Measurements from ENCODE around the gene ARFIP1. TPM values are rescaled to one million over a fixed set of nuclear protein-coding genes. Genes with fewer than 3 reads are reported as not detected.

Gene ARFIP1
- polyA plus RNA-seq, 3 donors: 11.7 to 28.4 (median 27.2) TPM

DNA sequence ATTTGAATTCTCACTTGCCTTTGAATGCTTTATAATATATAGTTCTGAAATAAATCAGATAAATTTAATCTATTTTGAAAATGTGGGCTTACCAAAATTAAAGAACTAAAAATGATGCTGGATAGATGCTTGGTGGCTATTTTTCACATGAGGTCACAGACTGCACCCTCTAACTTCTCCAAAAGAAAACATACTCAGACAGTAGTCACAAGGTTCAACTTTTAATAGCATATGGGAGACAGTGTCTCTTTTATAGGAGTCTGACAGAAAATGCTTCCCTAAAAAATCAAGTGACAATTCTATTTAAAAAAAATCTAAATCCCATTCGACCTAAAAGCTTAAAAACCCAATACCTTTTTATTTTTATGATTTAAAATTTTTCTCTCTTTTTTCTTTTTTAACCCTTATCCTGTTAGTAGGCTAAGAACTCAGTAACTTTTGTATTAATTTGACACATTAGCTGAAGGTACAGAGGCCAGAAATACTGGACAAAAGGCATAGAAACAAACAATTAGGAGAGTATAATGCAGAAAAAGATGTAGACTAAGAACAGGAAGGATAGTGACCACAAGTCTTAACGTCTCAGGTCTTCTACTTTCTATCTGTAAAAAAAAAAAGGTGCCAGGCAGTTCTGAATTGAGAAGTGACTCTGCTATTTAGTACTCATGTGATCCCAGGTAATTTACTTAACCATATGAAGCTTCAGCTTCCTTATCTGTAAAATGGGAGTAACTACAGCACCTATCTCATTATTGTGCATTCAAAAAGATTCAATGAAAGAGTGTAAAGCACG, 7.8 kb upstream of the ARFIP1 start:
- Histone ChIP-seq H4K20me1 (ENCODE audit: insufficient read depth, low read length) (no peaks in the 10 kb centered on the region), H3K27ac (ENCODE audit: low read depth in 1 of 2, low read length in 2 of 2) (no peak overlapping the region), H3K27me3 (ENCODE audit: control insufficient read depth in 2 of 2, insufficient read depth in 2 of 2, low read length in 2 of 2) (peaks cover 0 to 2% of the 10 kb centered on the region in 2 donors), H3K9ac (ENCODE audit: insufficient read depth, low read length, poor library complexity, severe bottlenecking) (no peak overlapping the region), H3K4me2 (replicated peaks; ENCODE audit: extremely low read depth, low read length, poor library complexity, severe bottlenecking) (no peak overlapping the region), H2AFZ (ENCODE audit: insufficient read depth, low read depth, low read length, poor library complexity, severe bottlenecking) (no peak overlapping the region), H3K4me1 (ENCODE audit: control insufficient read depth in 1 of 2, insufficient read depth in 2 of 2, low read length in 2 of 2) (no peaks in the 10 kb centered on the region), H3K36me3 (replicated peaks in 1 of 2; ENCODE audit: control insufficient read depth in 1 of 2, insufficient read depth in 2 of 2, low read length in 2 of 2) (no peaks in the 10 kb centered on the region), H3K9me3 (replicated peaks in 1 of 2; ENCODE audit: control insufficient read depth in 1 of 2, insufficient read depth in 1 of 2, low read length in 2 of 2) (no peaks in the 10 kb centered on the region), H3K79me2 (ENCODE audit: insufficient read depth, low read length) (no peaks in the 10 kb centered on the region), H3K4me3 (replicated peaks in 1 of 3; ENCODE audit: low read depth in 2 of 3, low read length in 3 of 3) (no peak overlapping the region)
- H3K27ac Mint-ChIP-seq: no peak overlapping the region
- DNase-seq: no peak
- TF ChIP-seq, protein P1, sequence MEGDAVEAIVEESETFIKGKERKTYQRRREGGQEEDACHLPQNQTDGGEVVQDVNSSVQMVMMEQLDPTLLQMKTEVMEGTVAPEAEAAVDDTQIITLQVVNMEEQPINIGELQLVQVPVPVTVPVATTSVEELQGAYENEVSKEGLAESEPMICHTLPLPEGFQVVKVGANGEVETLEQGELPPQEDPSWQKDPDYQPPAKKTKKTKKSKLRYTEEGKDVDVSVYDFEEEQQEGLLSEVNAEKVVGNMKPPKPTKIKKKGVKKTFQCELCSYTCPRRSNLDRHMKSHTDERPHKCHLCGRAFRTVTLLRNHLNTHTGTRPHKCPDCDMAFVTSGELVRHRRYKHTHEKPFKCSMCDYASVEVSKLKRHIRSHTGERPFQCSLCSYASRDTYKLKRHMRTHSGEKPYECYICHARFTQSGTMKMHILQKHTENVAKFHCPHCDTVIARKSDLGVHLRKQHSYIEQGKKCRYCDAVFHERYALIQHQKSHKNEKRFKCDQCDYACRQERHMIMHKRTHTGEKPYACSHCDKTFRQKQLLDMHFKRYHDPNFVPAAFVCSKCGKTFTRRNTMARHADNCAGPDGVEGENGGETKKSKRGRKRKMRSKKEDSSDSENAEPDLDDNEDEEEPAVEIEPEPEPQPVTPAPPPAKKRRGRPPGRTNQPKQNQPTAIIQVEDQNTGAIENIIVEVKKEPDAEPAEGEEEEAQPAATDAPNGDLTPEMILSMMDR (IDR thresholded peaks at IDR 0.05): no peak
- H3K4me3 Mint-ChIP-seq: no peak overlapping the region
- peaks cover 0 to 5% (median 2%) of the 10 kb centered on the region in 7 donors for H3K9me3 Mint-ChIP-seq
- peaks cover 0 to 5% (median 4%) of the 10 kb centered on the region in 3 donors for H3K27me3 Mint-ChIP-seq (ENCODE audit: low read depth in 3 of 3)
- H3K36me3 Mint-ChIP-seq: no peaks in the 10 kb centered on the region
- H3K4me1 Mint-ChIP-seq: peaks cover 2% of the 10 kb centered on the region
- WGBS (ENCODE audit: insufficient coverage): no CpG with 5 or more reads among the region's 3 CpGs
- intact Hi-C loops (cut with micrococcal nuclease): no loop called here

DNA sequence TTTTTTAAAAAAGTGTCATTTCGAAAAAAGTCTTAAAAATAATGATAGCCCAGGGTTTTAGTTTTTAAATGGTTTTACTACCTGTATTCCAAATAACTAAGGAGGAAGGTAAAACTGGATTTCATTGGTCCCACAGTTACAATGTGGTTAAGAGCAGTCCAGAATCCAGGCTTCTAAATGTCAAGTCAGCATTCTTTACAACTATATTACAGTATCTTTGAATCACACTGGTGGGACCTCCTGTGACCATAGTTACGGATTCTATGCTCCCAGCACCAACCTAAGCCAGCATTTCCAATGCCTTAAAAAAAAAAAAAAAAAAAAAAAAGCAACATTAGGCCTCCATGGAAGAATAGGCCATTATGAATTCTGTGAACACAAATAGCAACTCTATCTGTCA, 6.4 kb upstream of the ARFIP1 start:
- H3K4me2 ChIP-seq (replicated peaks; ENCODE audit: extremely low read depth, low read length, poor library complexity, severe bottlenecking): no peak overlapping the region
- no peaks in the 10 kb centered on the region for H3K36me3 ChIP-seq (replicated peaks in 1 of 2; ENCODE audit: control insufficient read depth in 1 of 2, insufficient read depth in 2 of 2, low read length in 2 of 2)
- no peaks in the 10 kb centered on the region for H3K9me3 ChIP-seq (replicated peaks in 1 of 2; ENCODE audit: control insufficient read depth in 1 of 2, insufficient read depth in 1 of 2, low read length in 2 of 2)
- Mint-ChIP-seq H3K27me3 (ENCODE audit: low read depth in 3 of 3) (peaks cover 0 to 7% (median 4%) of the 10 kb centered on the region in 3 donors), H3K9me3 (peaks cover 0 to 10% (median 7%) of the 10 kb centered on the region in 7 donors), H3K4me3 (no peak overlapping the region), H3K27ac (no peak overlapping the region), H3K4me1 (peaks cover 11% of the 10 kb centered on the region), H3K36me3 (no peaks in the 10 kb centered on the region)
- H2AFZ ChIP-seq (ENCODE audit: insufficient read depth, low read depth, low read length, poor library complexity, severe bottlenecking): no peak overlapping the region
- no peaks in the 10 kb centered on the region for H3K79me2 ChIP-seq (ENCODE audit: insufficient read depth, low read length)
- H4K20me1 ChIP-seq (ENCODE audit: insufficient read depth, low read length): no peaks in the 10 kb centered on the region
- H3K27ac ChIP-seq (ENCODE audit: low read depth in 1 of 2, low read length in 2 of 2): no peak overlapping the region
- H3K27me3 ChIP-seq (ENCODE audit: control insufficient read depth in 2 of 2, insufficient read depth in 2 of 2, low read length in 2 of 2): peaks cover 2% of the 10 kb centered on the region in 2 donors
- WGBS (ENCODE audit: insufficient coverage): no CpG with 5 or more reads among the region's 2 CpGs
- DNase-seq: no peak
- peaks cover 5 to 6% of the 10 kb centered on the region in 2 donors for H3K4me1 ChIP-seq (ENCODE audit: control insufficient read depth in 1 of 2, insufficient read depth in 2 of 2, low read length in 2 of 2)
- no peak overlapping the region for H3K9ac ChIP-seq (ENCODE audit: insufficient read depth, low read length, poor library complexity, severe bottlenecking)
- intact Hi-C loops (cut with micrococcal nuclease): no loop called here
- TF ChIP-seq, protein P1 (IDR thresholded peaks at IDR 0.05): no peak
- no peak overlapping the region for H3K4me3 ChIP-seq (replicated peaks in 1 of 3; ENCODE audit: low read depth in 2 of 3, low read length in 3 of 3)
